HepG2 (cell line): ENCODE measurements around the gene GNG7. TPM values are rescaled to one million over a fixed set of nuclear protein-coding genes. Genes with fewer than 3 reads are reported as not detected.
A peak's percentile ranks its signal among the peaks of the same experiment; 100 is the strongest.
"Not testable (repeated sequence)": the region's sequence is repeated elsewhere in the genome, so short reads cannot be mapped to it uniquely, and the experiment has no call there.

ENCODE experiments used
- ESRRA ChIP-seq: sonication (generic); formaldehyde crosslinking; IDR thresholded peaks from 2 replicates; pipeline ENCODE4 v1.5.1; 2020; ENCODE audit warnings: mild to moderate bottlenecking, low read depth, missing genetic modification reagents
- ETV5 ChIP-seq: IDR thresholded peaks from 2 replicates; pipeline ENCODE4 v1.6.1; 2018; ENCODE audit warnings: missing biosample characterization, missing genetic modification reagents, inconsistent platforms, borderline replicate concordance
- GABPB1 ChIP-seq: IDR thresholded peaks from 2 replicates; pipeline ENCODE4 v1.6.1; 2016; ENCODE audit warnings: mild to moderate bottlenecking, missing genetic modification reagents, moderate library complexity, missing compliant biosample characterization
- HDAC2 ChIP-seq: sonication (generic); formaldehyde crosslinking; IDR thresholded peaks from 2 replicates; pipeline ENCODE4 v1.4.0; 2020; ENCODE audit warnings: missing genetic modification reagents
- IRF2 ChIP-seq: IDR thresholded peaks from 2 replicates; pipeline ENCODE4 v1.6.1; 2018; ENCODE audit warnings: missing genetic modification reagents, missing compliant biosample characterization
- IRF9 ChIP-seq: sonication (generic); formaldehyde crosslinking; IDR thresholded peaks from 2 replicates; pipeline ENCODE4 v1.8.0; 2022; ENCODE audit warnings: missing genetic modification reagents, mild to moderate bottlenecking, borderline replicate concordance
- KAT8 ChIP-seq: IDR thresholded peaks from 2 replicates; pipeline ENCODE4 v1.6.1; 2016; ENCODE audit warnings: missing genetic modification reagents, missing compliant biosample characterization
- KLF12 ChIP-seq: sonication (generic); formaldehyde crosslinking; IDR thresholded peaks from 2 replicates; pipeline ENCODE4 v1.4.0; 2020; ENCODE audit warnings: missing genetic modification reagents, borderline replicate concordance
- NONO ChIP-seq, 2 experiments: fragments of 450-650 bp in 1 of 2; sonication (generic) in 1 of 2; formaldehyde crosslinking in 1 of 2; IDR thresholded peaks in 1 of 2; conservative IDR thresholded peaks in 1 of 2; 2 replicates each; pipeline versions ENCODE4 v1.6.1 to v1.8.0; 2017 to 2022; ENCODE audit warnings: mild to moderate bottlenecking in 1 of 2, missing genetic modification reagents in 1 of 2, moderate library complexity in 1 of 2
- NRL ChIP-seq: sonication (generic); formaldehyde crosslinking; IDR thresholded peaks from 2 replicates; pipeline ENCODE4 v1.5.0; 2020; ENCODE audit warnings: missing genetic modification reagents, mild to moderate bottlenecking, moderate library complexity, borderline replicate concordance
- PHF21A ChIP-seq: sonication (generic); formaldehyde crosslinking; IDR thresholded peaks from 2 replicates; pipeline ENCODE4 v1.5.0; 2020; ENCODE audit warnings: mild to moderate bottlenecking, missing genetic modification reagents
- ZBTB3 ChIP-seq: sonication (generic); formaldehyde crosslinking; IDR thresholded peaks from 2 replicates; pipeline ENCODE4 v1.4.0; 2020; ENCODE audit warnings: low read depth, mild to moderate bottlenecking, moderate library complexity, missing genetic modification reagents, borderline replicate concordance
- ZFX ChIP-seq: sonication (generic); formaldehyde crosslinking; IDR thresholded peaks from 2 replicates; pipeline ENCODE4 v1.4.0; 2020; ENCODE audit warnings: mild to moderate bottlenecking, low read depth, missing genetic modification reagents, moderate library complexity
- ZMAT3 ChIP-seq: sonication (generic); formaldehyde crosslinking; conservative IDR thresholded peaks from 2 replicates; pipeline ENCODE4 v1.7.0; 2021; ENCODE audit warnings: missing genetic modification reagents
- ZNF143 ChIP-seq: sonication (generic); formaldehyde crosslinking; IDR thresholded peaks from 2 replicates; pipeline ENCODE4 v1.4.0; 2020; ENCODE audit warnings: missing genetic modification reagents
- ZNF30 ChIP-seq: sonication (generic); formaldehyde crosslinking; IDR thresholded peaks from 2 replicates; pipeline ENCODE4 v1.5.0; 2020; ENCODE audit warnings: mild to moderate bottlenecking, missing genetic modification reagents
- ZNF343 ChIP-seq: sonication (generic); formaldehyde crosslinking; IDR thresholded peaks from 2 replicates; pipeline ENCODE4 v1.4.0; 2020; ENCODE audit warnings: mild to moderate bottlenecking, missing genetic modification reagents
- ZNF607 ChIP-seq: sonication (generic); formaldehyde crosslinking; IDR thresholded peaks from 2 replicates; pipeline ENCODE4 v1.5.1; 2020; ENCODE audit warnings: missing genetic modification reagents, mild to moderate bottlenecking, borderline replicate concordance
- ZNF772 ChIP-seq: sonication (generic); formaldehyde crosslinking; IDR thresholded peaks from 2 replicates; pipeline ENCODE4 v1.5.0; 2020; ENCODE audit warnings: mild to moderate bottlenecking, missing genetic modification reagents
- ZNF879 ChIP-seq: sonication (generic); formaldehyde crosslinking; IDR thresholded peaks from 2 replicates; pipeline ENCODE4 v1.8.1; 2023; ENCODE audit warnings: missing genetic modification reagents
- polyA plus RNA-seq, 8 experiments: library from polyadenylated mRNA; depleted of rRNA in 3 of 8; stranded (reverse) in 7 of 8; unstranded in 1 of 8; fragments of >200 nt; fragmentation: Illumina TruSeq in 4 of 8; extraction: Trizol in 4 of 8; gene quantifications; 2 replicates each; pipeline versions ENCODE4 v1.2.1 to v1.2.3, GENCODE V29; 2011 to 2016; ENCODE audit warnings: low read depth in 4 of 8, missing spikeins in 1 of 8, mixed read lengths in 1 of 8; ENCODE audit not compliant: insufficient read depth in 1 of 8
- total RNA-seq, 5 experiments: library from RNA; depleted of rRNA; stranded (reverse); fragments of >200 nt; fragmentation: Illumina TruSeq; extraction: Trizol; gene quantifications; 2 replicates each; pipeline ENCODE4 v1.2.3, GENCODE V29; 2016; ENCODE audit warnings: low read depth in 1 of 5
- TF ChIP-seq, protein P1 (sequence below): sonication (generic); formaldehyde crosslinking; IDR thresholded peaks from 2 replicates; pipeline ENCODE4 v1.5.1; 2020; ENCODE audit warnings: mild to moderate bottlenecking, moderate library complexity, missing genetic modification reagents
- TF ChIP-seq, protein P2 (sequence below): IDR thresholded peaks from 2 replicates; pipeline ENCODE4 v1.6.1; 2018; ENCODE audit warnings: missing genetic modification reagents

Gene GNG7
- total and polyA plus RNA-seq, 2 of the 13 experiments (the other 11 are each of a cell fraction or from before 2014, with no cell fraction given), result 1.4 to 3.3 TPM

- TF ChIP-seq KLF12 (CRISPR knock-in tag) (0 out of 2 replicates have a peak, but pooled peaks have one; percentile 29), KAT8 (CRISPR knock-in tag) (peak; percentile 91), IRF2 (peak; percentile 74; the same call in 1 of the 2 replicates), ESRRA (CRISPR knock-in tag) (0 out of 2 replicates have a peak, but pooled peaks have one; percentile 36), ZNF30 (peak; percentile 48; the same call in 1 of the 2 replicates), ZNF772 (CRISPR knock-in tag) (peak; percentile 83; the same call in 1 of the 2 replicates), GABPB1 (CRISPR knock-in tag) (peak; percentile 95), ZNF343 (CRISPR knock-in tag) (0 out of 2 replicates have a peak, but pooled peaks have one; percentile 65), ZNF143 (CRISPR knock-in tag) (peak; percentile 48; the same call in 1 of the 2 replicates), PHF21A (CRISPR knock-in tag) (peak; percentile 64), HDAC2 (peak; percentile 78), NONO (CRISPR knock-in tag; conservative IDR thresholded peaks at IDR 0.05) (peak; percentile 58), NRL (CRISPR knock-in tag) (peak; percentile 58; the same call in 1 of the 2 replicates), ZNF607 (0 out of 2 replicates have a peak, but pooled peaks have one; percentile 78), IRF9 (CRISPR knock-in tag) (peak; percentile 44; the same call in 1 of the 2 replicates), ZFX (peak; percentile 60; the same call in 1 of the 2 replicates), ZBTB3 (CRISPR knock-in tag) (peak; percentile 95; the same call in 1 of the 2 replicates), ZMAT3 (peak; percentile 77; the same call in 1 of the 2 replicates), ETV5 (CRISPR knock-in tag) (peak; percentile 87), ZNF879 (CRISPR knock-in tag) (peak; percentile 66; the same call in 1 of the 2 replicates)
- TF ChIP-seq, protein P1, sequence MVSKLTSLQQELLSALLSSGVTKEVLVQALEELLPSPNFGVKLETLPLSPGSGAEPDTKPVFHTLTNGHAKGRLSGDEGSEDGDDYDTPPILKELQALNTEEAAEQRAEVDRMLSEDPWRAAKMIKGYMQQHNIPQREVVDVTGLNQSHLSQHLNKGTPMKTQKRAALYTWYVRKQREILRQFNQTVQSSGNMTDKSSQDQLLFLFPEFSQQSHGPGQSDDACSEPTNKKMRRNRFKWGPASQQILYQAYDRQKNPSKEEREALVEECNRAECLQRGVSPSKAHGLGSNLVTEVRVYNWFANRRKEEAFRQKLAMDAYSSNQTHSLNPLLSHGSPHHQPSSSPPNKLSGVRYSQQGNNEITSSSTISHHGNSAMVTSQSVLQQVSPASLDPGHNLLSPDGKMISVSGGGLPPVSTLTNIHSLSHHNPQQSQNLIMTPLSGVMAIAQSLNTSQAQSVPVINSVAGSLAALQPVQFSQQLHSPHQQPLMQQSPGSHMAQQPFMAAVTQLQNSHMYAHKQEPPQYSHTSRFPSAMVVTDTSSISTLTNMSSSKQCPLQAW (CRISPR knock-in tag), result peak; percentile 62; the same call in 1 of the 2 replicates
- TF ChIP-seq NONO (IDR thresholded peaks at IDR 0.05), result not testable (repeated sequence)
- TF ChIP-seq, protein P2, sequence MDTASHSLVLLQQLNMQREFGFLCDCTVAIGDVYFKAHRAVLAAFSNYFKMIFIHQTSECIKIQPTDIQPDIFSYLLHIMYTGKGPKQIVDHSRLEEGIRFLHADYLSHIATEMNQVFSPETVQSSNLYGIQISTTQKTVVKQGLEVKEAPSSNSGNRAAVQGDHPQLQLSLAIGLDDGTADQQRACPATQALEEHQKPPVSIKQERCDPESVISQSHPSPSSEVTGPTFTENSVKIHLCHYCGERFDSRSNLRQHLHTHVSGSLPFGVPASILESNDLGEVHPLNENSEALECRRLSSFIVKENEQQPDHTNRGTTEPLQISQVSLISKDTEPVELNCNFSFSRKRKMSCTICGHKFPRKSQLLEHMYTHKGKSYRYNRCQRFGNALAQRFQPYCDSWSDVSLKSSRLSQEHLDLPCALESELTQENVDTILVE (CRISPR knock-in tag), result peak; percentile 90; the same call in 1 of the 2 replicates
Measured at GRCh38 chr19:2643123-2643737, 59.3 kb downstream of the GNG7 start (continued).
